ENCODE results near the gene RICTOR.

DNA sequence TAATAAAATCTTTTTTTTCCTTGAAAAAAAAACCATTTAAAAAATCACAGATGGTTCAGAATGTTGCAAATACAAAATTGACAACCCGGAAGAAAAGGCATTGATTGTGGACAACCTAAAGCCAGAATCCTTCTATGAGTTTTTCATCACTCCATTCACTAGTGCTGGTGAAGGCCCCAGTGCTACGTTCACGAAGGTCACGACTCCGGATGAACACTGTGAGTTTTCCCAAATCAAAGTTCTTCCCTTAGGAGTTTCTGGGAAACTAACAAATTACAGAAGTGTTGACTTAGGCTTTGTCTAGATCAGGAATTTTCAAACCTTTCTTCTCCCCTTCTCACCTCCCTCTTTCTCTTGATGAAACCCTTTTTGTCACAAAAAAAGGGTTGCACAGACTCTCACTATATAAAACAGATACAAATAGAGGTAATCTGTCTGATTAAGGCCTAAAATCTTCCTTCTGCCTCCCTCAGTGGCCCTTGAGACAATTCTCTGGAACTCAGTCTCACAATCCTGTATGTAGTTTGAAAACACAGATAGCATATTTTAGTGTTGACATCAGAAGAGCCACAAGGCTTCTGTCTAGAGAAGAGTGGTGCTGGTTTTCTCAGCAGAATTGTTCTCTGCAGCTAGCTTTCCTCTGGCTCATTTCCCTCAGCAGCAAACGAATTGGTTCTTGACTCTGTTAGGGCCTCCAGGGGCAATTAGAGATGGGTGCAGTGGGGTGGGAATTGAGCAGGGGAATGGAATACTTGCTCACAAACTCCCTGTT, 148.9 kb downstream of the RICTOR start:
- TF ChIP-seq, protein P1, sequence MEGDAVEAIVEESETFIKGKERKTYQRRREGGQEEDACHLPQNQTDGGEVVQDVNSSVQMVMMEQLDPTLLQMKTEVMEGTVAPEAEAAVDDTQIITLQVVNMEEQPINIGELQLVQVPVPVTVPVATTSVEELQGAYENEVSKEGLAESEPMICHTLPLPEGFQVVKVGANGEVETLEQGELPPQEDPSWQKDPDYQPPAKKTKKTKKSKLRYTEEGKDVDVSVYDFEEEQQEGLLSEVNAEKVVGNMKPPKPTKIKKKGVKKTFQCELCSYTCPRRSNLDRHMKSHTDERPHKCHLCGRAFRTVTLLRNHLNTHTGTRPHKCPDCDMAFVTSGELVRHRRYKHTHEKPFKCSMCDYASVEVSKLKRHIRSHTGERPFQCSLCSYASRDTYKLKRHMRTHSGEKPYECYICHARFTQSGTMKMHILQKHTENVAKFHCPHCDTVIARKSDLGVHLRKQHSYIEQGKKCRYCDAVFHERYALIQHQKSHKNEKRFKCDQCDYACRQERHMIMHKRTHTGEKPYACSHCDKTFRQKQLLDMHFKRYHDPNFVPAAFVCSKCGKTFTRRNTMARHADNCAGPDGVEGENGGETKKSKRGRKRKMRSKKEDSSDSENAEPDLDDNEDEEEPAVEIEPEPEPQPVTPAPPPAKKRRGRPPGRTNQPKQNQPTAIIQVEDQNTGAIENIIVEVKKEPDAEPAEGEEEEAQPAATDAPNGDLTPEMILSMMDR (IDR thresholded peaks at IDR 0.05), result no peak
- TF ChIP-seq POLR2A (IDR thresholded peaks at IDR 0.05) (no peak), POLR2AphosphoS5 (IDR thresholded peaks at IDR 0.05) (no peak), EP300 (IDR thresholded peaks at IDR 0.05) (no peak)
